Heart left ventricle (tissue), 13 donors: ENCODE results near the gene CD247.

ENCODE experiments used
- CTCF ChIP-seq, 12 donors: fragments of 200-600 bp; sonication (generic) in 4 of 12; IDR thresholded peaks; one replicate each; pipeline versions ENCODE4 v1.5.0 to v1.8.0; 2018 to 2022; ENCODE audit warnings: antibody characterized with exemption in 12 of 12, mild to moderate bottlenecking in 5 of 12
- POLR2A ChIP-seq, 2 donors: fragments of 450-650 bp; IDR thresholded peaks; one replicate each; pipeline ENCODE4 v1.6.1; 2017; ENCODE audit warnings: antibody characterized with exemption in 2 of 2, mild to moderate bottlenecking in 2 of 2, moderate library complexity in 2 of 2
- donor health status: ischemic (EF 13 %, LVEDD 7.1; RV severe dilation, severe dysfunction).
- donor health status: DM: no; HTN: yes; CAD: no.
- donor health status: DM: no; HTN: no; CAD: no.
- donor health status: ischemic (EF 25% LVEDD 6.9; RV normal size, moderate dysfunction).
- donor health status: ischemic (EF 25% LVEDD 5.7; RV mildly dilated, moderate dysfunction).
- donor health status: ischemic (EF 35%, LVEDD 5.7; RV mildly dilated, moderate dysfunction).
- donor health status: nonischemic (EF 11% LVEDD 7.7; RV severe dilation, severe dysfunction).
- donor health status: DM: yes; HTN: yes; CAD: no.
- donor health status: PGD.
- donor health status: ischemic (EF 29% LVEDD 5.4; RV normal size, mild dysfunction).
- donor health status: nonischemic (EF 23%, LVEDD 6.1; RV moderate dilation, normal function).

DNA sequence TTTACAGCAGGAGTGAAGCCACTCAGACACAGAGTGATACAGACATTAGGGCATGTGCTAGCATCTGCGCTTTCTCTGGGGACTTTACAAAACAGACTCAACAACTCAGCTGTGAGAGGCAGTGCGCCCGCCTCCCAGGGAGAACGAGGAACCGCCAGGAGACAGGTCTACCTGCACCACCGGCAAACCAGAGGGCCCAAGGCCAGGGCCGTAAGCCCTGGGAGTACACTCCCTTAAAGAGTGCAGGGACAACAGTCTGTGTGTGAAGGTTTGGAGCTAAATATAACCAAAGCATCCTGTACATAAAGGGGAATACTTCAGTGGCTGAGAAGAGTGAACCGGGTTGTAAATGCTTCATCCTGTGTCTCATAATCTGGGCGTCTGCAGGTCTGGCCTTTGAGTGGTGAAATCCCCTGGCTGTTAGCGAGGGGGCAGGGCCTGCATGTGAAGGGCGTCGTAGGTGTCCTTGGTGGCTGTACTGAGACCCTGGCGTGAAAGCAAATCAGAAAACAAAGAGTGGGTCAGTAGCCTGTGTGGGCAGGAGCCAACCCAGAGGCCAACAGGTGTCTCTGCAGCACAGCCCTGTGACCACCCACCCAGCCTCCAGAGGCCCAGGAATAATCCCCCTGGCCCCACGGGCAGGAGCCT lies 86.9 kb downstream of the CD247 start:
- TF ChIP-seq CTCF (IDR thresholded peaks at IDR 0.05) (no peak), POLR2A (IDR thresholded peaks at IDR 0.05) (no peak)
